OCI-LY1 (cell line): ENCODE results near the gene ARG2.

Source experiments
- EZH2 ChIP-seq: fragments of 200-600 bp; sonication (generic), shearing (Covaris generic); IDR thresholded peaks from 2 replicates; pipeline ENCODE4 v1.8.0; 2017; ENCODE audit warnings: borderline replicate concordance, mixed run types, mild to moderate bottlenecking, antibody characterized with exemption, low read length, moderate library complexity, mixed read lengths
- TF ChIP-seq, protein P1 (sequence below): fragments of 200-600 bp; sonication (generic), shearing (Covaris generic); IDR thresholded peaks from 2 replicates; pipeline ENCODE4 v1.5.1; 2017; ENCODE audit warnings: mild to moderate bottlenecking, antibody characterized with exemption, low read length, moderate library complexity, mixed read lengths

DNA sequence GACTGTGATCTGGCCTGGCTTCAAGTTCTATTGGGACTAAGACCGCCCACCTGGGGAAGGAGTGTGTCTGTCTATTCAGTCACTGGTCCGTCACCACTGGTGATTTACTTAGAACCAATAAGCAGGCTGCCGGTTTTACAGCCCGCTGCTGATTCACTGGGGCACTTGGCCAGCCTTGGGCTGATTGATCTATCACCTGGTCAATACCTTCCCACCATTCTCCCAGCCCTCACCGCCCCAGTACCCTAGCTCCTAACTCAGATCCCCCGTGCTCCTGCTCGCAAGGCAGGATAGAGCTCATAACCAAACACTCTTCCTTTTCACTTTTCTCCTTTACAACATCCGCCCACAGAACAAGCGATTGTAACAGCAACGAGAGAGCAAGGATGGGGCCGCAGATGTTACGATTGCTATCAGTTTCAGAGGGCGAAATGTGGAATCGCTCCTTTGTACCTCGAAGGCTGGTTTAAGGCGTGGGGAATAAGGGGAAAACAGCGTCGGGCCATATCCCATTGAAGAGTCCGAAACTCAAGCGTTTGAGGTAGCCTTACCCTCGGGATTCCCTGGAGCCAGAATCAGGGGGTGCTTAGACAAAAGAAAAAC, 75.2 kb downstream of the ARG2 start:
- TF ChIP-seq, protein P1, sequence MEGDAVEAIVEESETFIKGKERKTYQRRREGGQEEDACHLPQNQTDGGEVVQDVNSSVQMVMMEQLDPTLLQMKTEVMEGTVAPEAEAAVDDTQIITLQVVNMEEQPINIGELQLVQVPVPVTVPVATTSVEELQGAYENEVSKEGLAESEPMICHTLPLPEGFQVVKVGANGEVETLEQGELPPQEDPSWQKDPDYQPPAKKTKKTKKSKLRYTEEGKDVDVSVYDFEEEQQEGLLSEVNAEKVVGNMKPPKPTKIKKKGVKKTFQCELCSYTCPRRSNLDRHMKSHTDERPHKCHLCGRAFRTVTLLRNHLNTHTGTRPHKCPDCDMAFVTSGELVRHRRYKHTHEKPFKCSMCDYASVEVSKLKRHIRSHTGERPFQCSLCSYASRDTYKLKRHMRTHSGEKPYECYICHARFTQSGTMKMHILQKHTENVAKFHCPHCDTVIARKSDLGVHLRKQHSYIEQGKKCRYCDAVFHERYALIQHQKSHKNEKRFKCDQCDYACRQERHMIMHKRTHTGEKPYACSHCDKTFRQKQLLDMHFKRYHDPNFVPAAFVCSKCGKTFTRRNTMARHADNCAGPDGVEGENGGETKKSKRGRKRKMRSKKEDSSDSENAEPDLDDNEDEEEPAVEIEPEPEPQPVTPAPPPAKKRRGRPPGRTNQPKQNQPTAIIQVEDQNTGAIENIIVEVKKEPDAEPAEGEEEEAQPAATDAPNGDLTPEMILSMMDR, result no peak
- no peak for TF ChIP-seq EZH2
